WTC11 (cell line): Measurements from ENCODE around the gene WDFY4.

Source experiments
- EMX1 ChIP-seq: fragments of 250-450 bp; sonication (Bioruptor Pico); IDR thresholded peaks from 2 replicates; pipeline ENCODE4 v1.8.0; 2021; ENCODE audit warnings: mild to moderate bottlenecking
- ESRRA ChIP-seq: sonication (generic); formaldehyde crosslinking; IDR thresholded peaks from 2 replicates; pipeline ENCODE4 v1.8.1; 2022; ENCODE audit warnings: mild to moderate bottlenecking, missing genetic modification reagents, borderline replicate concordance
- HMGA2 ChIP-seq: fragments of 250-450 bp; sonication (Bioruptor Pico); IDR thresholded peaks from 2 replicates; pipeline ENCODE4 v1.4.0; 2021; ENCODE audit warnings: mild to moderate bottlenecking, moderate library complexity
- JAZF1 ChIP-seq: fragments of 250-450 bp; sonication (Bioruptor Pico); IDR thresholded peaks from 2 replicates; pipeline ENCODE4 v1.9.0; 2021; ENCODE audit warnings: moderate library complexity, mild to moderate bottlenecking, inconsistent platforms
- MLX ChIP-seq: sonication (generic); formaldehyde crosslinking; IDR thresholded peaks from 2 replicates; pipeline ENCODE4 v1.8.1; 2023; ENCODE audit warnings: mild to moderate bottlenecking, missing genetic modification reagents, moderate library complexity
- MXD4 ChIP-seq: fragments of 250-450 bp; sonication (Bioruptor Pico); IDR thresholded peaks from 2 replicates; pipeline ENCODE4 v1.8.0; 2021; ENCODE audit warnings: mild to moderate bottlenecking, moderate library complexity, borderline replicate concordance
- MYBL2 ChIP-seq: sonication (generic); formaldehyde crosslinking; IDR thresholded peaks from 2 replicates; pipeline ENCODE4 v1.8.1; 2023; ENCODE audit warnings: mild to moderate bottlenecking, moderate library complexity, missing genetic modification reagents
- NFYB ChIP-seq: sonication (generic); formaldehyde crosslinking; conservative IDR thresholded peaks from 2 replicates; pipeline ENCODE4 v1.8.0; 2022; ENCODE audit warnings: low read depth, missing genetic modification reagents
- NR2C2 ChIP-seq: sonication (generic); formaldehyde crosslinking; IDR thresholded peaks from 2 replicates; pipeline ENCODE4 v1.8.0; 2022; ENCODE audit warnings: mild to moderate bottlenecking, missing genetic modification reagents
- SOX15 ChIP-seq: fragments of 250-450 bp; sonication (Bioruptor Pico); IDR thresholded peaks from 2 replicates; pipeline ENCODE4 v1.9.0; 2021; ENCODE audit warnings: mild to moderate bottlenecking
- ZNF121 ChIP-seq: sonication (generic); formaldehyde crosslinking; IDR thresholded peaks from 2 replicates; pipeline ENCODE4 v1.8.0; 2023; ENCODE audit warnings: missing genetic modification reagents
- TF ChIP-seq, protein P1 (sequence below): fragments of 200-600 bp; IDR thresholded peaks from 2 replicates; pipeline ENCODE4 v1.8.0; 2022; ENCODE audit warnings: antibody characterized with exemption
- TF ChIP-seq, protein P2 (sequence below): sonication (generic); formaldehyde crosslinking; conservative IDR thresholded peaks from 2 replicates; pipeline ENCODE4 v1.8.1; 2022; ENCODE audit warnings: mild to moderate bottlenecking, missing genetic modification reagents

DNA sequence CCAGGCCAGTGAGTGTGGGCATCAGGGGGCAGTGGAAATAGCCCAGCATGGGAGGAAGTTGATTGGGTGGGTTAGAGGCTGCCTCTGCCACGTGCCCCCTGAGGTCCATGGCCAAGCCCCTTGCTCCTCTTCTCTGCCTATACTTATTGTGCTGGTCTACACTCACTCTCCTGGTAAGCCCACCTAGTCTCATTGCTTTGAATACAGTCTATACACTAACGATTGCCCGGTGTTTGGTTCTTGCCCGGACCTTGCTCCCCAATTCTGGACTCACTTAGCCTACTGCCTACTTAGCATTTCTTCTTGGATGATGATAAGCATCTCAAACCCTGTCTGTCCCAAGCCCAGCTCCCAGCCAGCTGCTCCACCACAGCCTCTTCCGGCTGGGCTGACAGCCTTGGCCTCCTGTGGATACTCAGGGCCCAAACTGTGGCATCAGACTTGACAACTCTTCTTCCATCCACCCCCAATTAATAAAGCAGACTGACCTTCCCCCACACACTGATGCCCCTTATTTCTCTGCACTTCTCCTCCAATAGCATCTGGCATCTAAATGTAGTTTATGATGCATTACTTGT, 244.8 kb downstream of the WDFY4 start:
- TF ChIP-seq, protein P1, sequence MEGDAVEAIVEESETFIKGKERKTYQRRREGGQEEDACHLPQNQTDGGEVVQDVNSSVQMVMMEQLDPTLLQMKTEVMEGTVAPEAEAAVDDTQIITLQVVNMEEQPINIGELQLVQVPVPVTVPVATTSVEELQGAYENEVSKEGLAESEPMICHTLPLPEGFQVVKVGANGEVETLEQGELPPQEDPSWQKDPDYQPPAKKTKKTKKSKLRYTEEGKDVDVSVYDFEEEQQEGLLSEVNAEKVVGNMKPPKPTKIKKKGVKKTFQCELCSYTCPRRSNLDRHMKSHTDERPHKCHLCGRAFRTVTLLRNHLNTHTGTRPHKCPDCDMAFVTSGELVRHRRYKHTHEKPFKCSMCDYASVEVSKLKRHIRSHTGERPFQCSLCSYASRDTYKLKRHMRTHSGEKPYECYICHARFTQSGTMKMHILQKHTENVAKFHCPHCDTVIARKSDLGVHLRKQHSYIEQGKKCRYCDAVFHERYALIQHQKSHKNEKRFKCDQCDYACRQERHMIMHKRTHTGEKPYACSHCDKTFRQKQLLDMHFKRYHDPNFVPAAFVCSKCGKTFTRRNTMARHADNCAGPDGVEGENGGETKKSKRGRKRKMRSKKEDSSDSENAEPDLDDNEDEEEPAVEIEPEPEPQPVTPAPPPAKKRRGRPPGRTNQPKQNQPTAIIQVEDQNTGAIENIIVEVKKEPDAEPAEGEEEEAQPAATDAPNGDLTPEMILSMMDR = no peak
- TF ChIP-seq ESRRA (CRISPR knock-in tag) (no peak), MXD4 (CRISPR knock-in tag) (no peak), HMGA2 (CRISPR knock-in tag) (no peak), SOX15 (CRISPR knock-in tag) (no peak), MLX (CRISPR knock-in tag) (no peak), EMX1 (no peak), ZNF121 (CRISPR knock-in tag) (no peak), NFYB (CRISPR knock-in tag) (no peak), JAZF1 (CRISPR knock-in tag) (no peak), NR2C2 (CRISPR knock-in tag) (no peak), MYBL2 (CRISPR knock-in tag) (no peak)
- TF ChIP-seq, protein P2, sequence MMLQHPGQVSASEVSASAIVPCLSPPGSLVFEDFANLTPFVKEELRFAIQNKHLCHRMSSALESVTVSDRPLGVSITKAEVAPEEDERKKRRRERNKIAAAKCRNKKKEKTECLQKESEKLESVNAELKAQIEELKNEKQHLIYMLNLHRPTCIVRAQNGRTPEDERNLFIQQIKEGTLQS (CRISPR knock-in tag) = no peak
